ENCODE results near the gene GSG1L. TPM values are rescaled to one million over a fixed set of nuclear protein-coding genes. Genes with fewer than 3 reads are reported as not detected.

The GSG1L gene
- total and polyA plus RNA-seq, 4 donors = not detected

- TF ChIP-seq MAX (IDR thresholded peaks at IDR 0.05) = no peak
- no peak for TF ChIP-seq HNF4G (IDR thresholded peaks at IDR 0.05)
- no peak for TF ChIP-seq YY1 (IDR thresholded peaks at IDR 0.05)
These were observed 290.2 kb downstream of the GSG1L start (continued) for GRCh38 chr16:27773344-27773743.

GRCh38 chr16:27772093-27772825, 291.3 kb downstream of the GSG1L start:
- H3K9me3 ChIP-seq (ENCODE audit: control insufficient read depth in 4 of 4, low read length in 3 of 4) = no peaks in the 10 kb centered on the region
- TF ChIP-seq HNF4A (conservative IDR thresholded peaks at IDR 0.05) = no peak
- TF ChIP-seq SP1 (IDR thresholded peaks at IDR 0.05) = no peak
- TF ChIP-seq TAF1 (conservative IDR thresholded peaks at IDR 0.05) = no peak
- peaks cover 0 to 17% (median 0%) of the 10 kb centered on the region in 4 donors for H3K36me3 ChIP-seq (ENCODE audit: control insufficient read depth in 4 of 4, insufficient read depth in 3 of 4, low read depth in 1 of 4, low read length in 3 of 4)
- H3K4me1 ChIP-seq (ENCODE audit: control insufficient read depth in 4 of 4, insufficient read depth in 4 of 4, low read length in 3 of 4) = no peaks in the 10 kb centered on the region
- no peak for DNase-seq (ENCODE audit: low spot score)
- H3K4me3 ChIP-seq (ENCODE audit: low read depth in 1 of 3, low read length in 3 of 3) = no peak overlapping the region
- H3K9ac ChIP-seq (ENCODE audit: low read depth in 1 of 2, low read length in 2 of 2) = no peak overlapping the region
- 96% methylated on average over 8 of the region's 8 CpGs for WGBS
- no peak overlapping the region for H3K27ac ChIP-seq (ENCODE audit: low read depth in 1 of 2, low read length in 2 of 2)
- no peaks in the 10 kb centered on the region for H3K27me3 ChIP-seq (ENCODE audit: control insufficient read depth in 4 of 4, insufficient read depth in 4 of 4, low read length in 3 of 4)

GRCh38 chr16:27771201-27771910, 292.2 kb downstream of the GSG1L start:
- H3K9ac ChIP-seq (ENCODE audit: low read depth in 1 of 2, low read length in 2 of 2) = no peak overlapping the region
- no peak for DNase-seq (ENCODE audit: low spot score)
- no peaks in the 10 kb centered on the region for H3K27me3 ChIP-seq (ENCODE audit: control insufficient read depth in 4 of 4, insufficient read depth in 4 of 4, low read length in 3 of 4)
- H3K9me3 ChIP-seq (ENCODE audit: control insufficient read depth in 4 of 4, low read length in 3 of 4) = no peaks in the 10 kb centered on the region
- no peak for TF ChIP-seq ATF3 (IDR thresholded peaks at IDR 0.05)
- TF ChIP-seq SP1 (IDR thresholded peaks at IDR 0.05) = no peak
- TF ChIP-seq CTCF (IDR thresholded peaks at IDR 0.05; ENCODE audit: low read depth, low read length, missing input control) = no peak
- no peak for TF ChIP-seq RXRA (IDR thresholded peaks at IDR 0.05)
- TF ChIP-seq EGR1 (IDR thresholded peaks at IDR 0.05; ENCODE audit: low read depth in 2 of 2) = no peak
- TF ChIP-seq YY1 (IDR thresholded peaks at IDR 0.05) = no peak
- no peak for TF ChIP-seq RAD21 (IDR thresholded peaks at IDR 0.05)
- TF ChIP-seq ZBTB33 (IDR thresholded peaks at IDR 0.05) = no peak
- no peak for TF ChIP-seq REST (IDR thresholded peaks at IDR 0.05)
- no peak for TF ChIP-seq TAF1 (conservative IDR thresholded peaks at IDR 0.05)
- no peak for TF ChIP-seq NR2F2 (IDR thresholded peaks at IDR 0.05)
- TF ChIP-seq MAX (IDR thresholded peaks at IDR 0.05) = no peak
- TF ChIP-seq JUND (IDR thresholded peaks at IDR 0.05) = no peak
- no peak for TF ChIP-seq HNF4G (IDR thresholded peaks at IDR 0.05)
- TF ChIP-seq GABPA (IDR thresholded peaks at IDR 0.05 in 1 of 2, conservative IDR thresholded peaks at IDR 0.05 in 1 of 2) = no peak
- no peak overlapping the region for H3K4me3 ChIP-seq (ENCODE audit: low read depth in 1 of 3, low read length in 3 of 3)
- 95% methylated on average over 16 of the region's 16 CpGs for WGBS
- no peaks in the 10 kb centered on the region for H3K4me1 ChIP-seq (ENCODE audit: control insufficient read depth in 4 of 4, insufficient read depth in 4 of 4, low read length in 3 of 4)
- H3K27ac ChIP-seq (ENCODE audit: low read depth in 1 of 2, low read length in 2 of 2) = no peak overlapping the region
- H3K36me3 ChIP-seq (ENCODE audit: control insufficient read depth in 4 of 4, insufficient read depth in 3 of 4, low read depth in 1 of 4, low read length in 3 of 4) = peaks cover 0 to 20% (median 0%) of the 10 kb centered on the region in 4 donors
